Measurements from ENCODE around the gene TCTN3. TPM values are rescaled to one million over a fixed set of nuclear protein-coding genes. Genes with fewer than 3 reads are reported as not detected.

The TCTN3 gene
- total and polyA plus RNA-seq, 2 of the 13 experiments (the other 11 are each of a cell fraction or from before 2014, with no cell fraction given) = 53.3 to 60.0 TPM

DNA sequence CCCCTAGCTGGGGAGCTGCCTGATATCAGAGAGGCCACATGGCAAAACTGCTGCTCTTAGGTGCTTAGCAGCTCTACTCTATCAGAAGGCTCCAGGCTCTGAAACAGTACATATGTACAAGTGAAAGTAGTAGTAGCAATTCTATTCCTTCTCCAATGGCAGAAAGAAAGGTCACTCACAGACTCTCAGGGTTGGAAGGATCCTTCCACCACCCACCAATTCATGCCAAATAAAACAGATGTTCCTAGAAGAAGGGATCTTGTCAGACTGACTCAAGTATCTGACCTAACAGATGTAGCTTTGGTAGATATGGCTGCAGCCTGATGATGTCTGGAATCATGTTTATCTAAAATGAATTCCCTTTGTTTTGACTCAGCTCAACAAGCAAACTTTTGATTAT is 29.2 kb downstream of the TCTN3 start:
- in situ Hi-C loops (cut with HindIII; ENCODE audit: extremely low pct_ligation_motif_present, low pct_unique_long_range_greater_than_20kb) = no loop called here
- Histone ChIP-seq H2AFZ (ENCODE audit: low read length) (no peak overlapping the region), H3K27me3 (ENCODE audit: control insufficient read depth in 1 of 2, insufficient read depth in 2 of 2, low read length in 2 of 2) (no peaks in the 10 kb centered on the region), H3K9ac (ENCODE audit: insufficient read depth, low read depth, low read length) (no peak overlapping the region), H3K79me2 (ENCODE audit: insufficient read depth, low read length) (no peaks in the 10 kb centered on the region), H3K36me3 (replicated peaks in 1 of 2; ENCODE audit: control insufficient read depth in 1 of 2, insufficient read depth in 2 of 2, low read length in 2 of 2) (peaks cover 1 to 19% of the 10 kb centered on the region in 2 experiments; a peak in 3 of 5 replicates), H3K4me3 (replicated peaks in 1 of 3; ENCODE audit: insufficient read depth in 1 of 3, low read depth in 2 of 3, low read length in 3 of 3) (no peak overlapping the region), H3K4me2 (ENCODE audit: low read depth, low read length) (no peak overlapping the region), H3K27ac (ENCODE audit: extremely low read length, insufficient read depth, low read length) (no peak overlapping the region), H3K4me1 (ENCODE audit: insufficient read depth, low read length) (peaks cover 25% of the 10 kb centered on the region), H3K9me3 (ENCODE audit: low read length) (no peaks in the 10 kb centered on the region), H4K20me1 (ENCODE audit: insufficient read depth, low read length) (no peaks in the 10 kb centered on the region)
- ChIA-PET CTCF (ENCODE audit: low intra/inter-chr PET ratio, low total read pairs) (no interaction called here), POLR2A (interaction anchor here (1.1 kb wide), 1 partner anchor 8 kb away, joined by 4 read pairs; the partner anchor contains the start of gene ALDH18A1)
- ATAC-seq (no peak), DNase-seq (ENCODE audit: low spot score) (no peak), FAIRE-seq (no peak)
- TF ChIP-seq ZBTB8A (CRISPR knock-in tag; IDR thresholded peaks at IDR 0.05; ENCODE audit: borderline replicate concordance, low read depth) (no peak), ZNF790 (CRISPR knock-in tag; IDR thresholded peaks at IDR 0.05; ENCODE audit: borderline replicate concordance) (no peak), ZNF615 (CRISPR knock-in tag; IDR thresholded peaks at IDR 0.05; ENCODE audit: borderline replicate concordance) (no peak), ZNF75D (CRISPR knock-in tag; IDR thresholded peaks at IDR 0.05; ENCODE audit: borderline replicate concordance) (no peak), AHR (CRISPR knock-in tag; IDR thresholded peaks at IDR 0.05) (no peak), KLF6 (CRISPR knock-in tag; IDR thresholded peaks at IDR 0.05) (no peak), GPN1 (CRISPR knock-in tag; IDR thresholded peaks at IDR 0.05; ENCODE audit: borderline replicate concordance) (no peak), MTF2 (CRISPR knock-in tag; IDR thresholded peaks at IDR 0.05; ENCODE audit: borderline replicate concordance) (no peak), PITX1 (CRISPR knock-in tag; IDR thresholded peaks at IDR 0.05) (no peak), ZNF563 (CRISPR knock-in tag; IDR thresholded peaks at IDR 0.05) (no peak), THAP11 (CRISPR knock-in tag; IDR thresholded peaks at IDR 0.05) (no peak), ZSCAN20 (CRISPR knock-in tag; IDR thresholded peaks at IDR 0.05; ENCODE audit: borderline replicate concordance) (no peak), ZNF709 (CRISPR knock-in tag; IDR thresholded peaks at IDR 0.05) (no peak)
- TF ChIP-seq, protein P1, sequence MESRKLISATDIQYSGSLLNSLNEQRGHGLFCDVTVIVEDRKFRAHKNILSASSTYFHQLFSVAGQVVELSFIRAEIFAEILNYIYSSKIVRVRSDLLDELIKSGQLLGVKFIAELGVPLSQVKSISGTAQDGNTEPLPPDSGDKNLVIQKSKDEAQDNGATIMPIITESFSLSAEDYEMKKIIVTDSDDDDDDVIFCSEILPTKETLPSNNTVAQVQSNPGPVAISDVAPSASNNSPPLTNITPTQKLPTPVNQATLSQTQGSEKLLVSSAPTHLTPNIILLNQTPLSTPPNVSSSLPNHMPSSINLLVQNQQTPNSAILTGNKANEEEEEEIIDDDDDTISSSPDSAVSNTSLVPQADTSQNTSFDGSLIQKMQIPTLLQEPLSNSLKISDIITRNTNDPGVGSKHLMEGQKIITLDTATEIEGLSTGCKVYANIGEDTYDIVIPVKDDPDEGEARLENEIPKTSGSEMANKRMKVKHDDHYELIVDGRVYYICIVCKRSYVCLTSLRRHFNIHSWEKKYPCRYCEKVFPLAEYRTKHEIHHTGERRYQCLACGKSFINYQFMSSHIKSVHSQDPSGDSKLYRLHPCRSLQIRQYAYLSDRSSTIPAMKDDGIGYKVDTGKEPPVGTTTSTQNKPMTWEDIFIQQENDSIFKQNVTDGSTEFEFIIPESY (CRISPR knock-in tag; IDR thresholded peaks at IDR 0.05) = no peak
- TF ChIP-seq, protein P2, sequence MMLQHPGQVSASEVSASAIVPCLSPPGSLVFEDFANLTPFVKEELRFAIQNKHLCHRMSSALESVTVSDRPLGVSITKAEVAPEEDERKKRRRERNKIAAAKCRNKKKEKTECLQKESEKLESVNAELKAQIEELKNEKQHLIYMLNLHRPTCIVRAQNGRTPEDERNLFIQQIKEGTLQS (CRISPR knock-in tag; IDR thresholded peaks at IDR 0.05) = no peak
- TF ChIP-seq, protein P3, sequence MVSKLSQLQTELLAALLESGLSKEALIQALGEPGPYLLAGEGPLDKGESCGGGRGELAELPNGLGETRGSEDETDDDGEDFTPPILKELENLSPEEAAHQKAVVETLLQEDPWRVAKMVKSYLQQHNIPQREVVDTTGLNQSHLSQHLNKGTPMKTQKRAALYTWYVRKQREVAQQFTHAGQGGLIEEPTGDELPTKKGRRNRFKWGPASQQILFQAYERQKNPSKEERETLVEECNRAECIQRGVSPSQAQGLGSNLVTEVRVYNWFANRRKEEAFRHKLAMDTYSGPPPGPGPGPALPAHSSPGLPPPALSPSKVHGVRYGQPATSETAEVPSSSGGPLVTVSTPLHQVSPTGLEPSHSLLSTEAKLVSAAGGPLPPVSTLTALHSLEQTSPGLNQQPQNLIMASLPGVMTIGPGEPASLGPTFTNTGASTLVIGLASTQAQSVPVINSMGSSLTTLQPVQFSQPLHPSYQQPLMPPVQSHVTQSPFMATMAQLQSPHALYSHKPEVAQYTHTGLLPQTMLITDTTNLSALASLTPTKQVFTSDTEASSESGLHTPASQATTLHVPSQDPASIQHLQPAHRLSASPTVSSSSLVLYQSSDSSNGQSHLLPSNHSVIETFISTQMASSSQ (IDR thresholded peaks at IDR 0.05; ENCODE audit: low read depth) = no peak
- TF ChIP-seq, protein P3 (CRISPR knock-in tag; IDR thresholded peaks at IDR 0.05; ENCODE audit: borderline replicate concordance) = no peak
- TF ChIP-seq, protein P4, sequence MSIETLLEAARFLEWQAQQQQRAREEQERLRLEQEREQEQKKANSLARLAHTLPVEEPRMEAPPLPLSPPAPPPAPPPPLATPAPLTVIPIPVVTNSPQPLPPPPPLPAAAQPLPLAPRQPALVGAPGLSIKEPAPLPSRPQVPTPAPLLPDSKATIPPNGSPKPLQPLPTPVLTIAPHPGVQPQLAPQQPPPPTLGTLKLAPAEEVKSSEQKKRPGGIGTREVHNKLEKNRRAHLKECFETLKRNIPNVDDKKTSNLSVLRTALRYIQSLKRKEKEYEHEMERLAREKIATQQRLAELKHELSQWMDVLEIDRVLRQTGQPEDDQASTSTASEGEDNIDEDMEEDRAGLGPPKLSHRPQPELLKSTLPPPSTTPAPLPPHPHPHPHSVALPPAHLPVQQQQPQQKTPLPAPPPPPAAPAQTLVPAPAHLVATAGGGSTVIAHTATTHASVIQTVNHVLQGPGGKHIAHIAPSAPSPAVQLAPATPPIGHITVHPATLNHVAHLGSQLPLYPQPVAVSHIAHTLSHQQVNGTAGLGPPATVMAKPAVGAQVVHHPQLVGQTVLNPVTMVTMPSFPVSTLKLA (IDR thresholded peaks at IDR 0.05) = no peak
- intact Hi-C loops (cut with micrococcal nuclease; ENCODE audit: unreplicated experiment) = no loop called here
- BruUV-seq (replicated peaks) = no TSS peak

All from HepG2 (cell line).